Fibroblast of skin of left quadriceps (primary cell): Measurements from ENCODE around the gene GGCT.
"Not testable (repeated sequence)": the region's sequence is repeated elsewhere in the genome, so short reads cannot be mapped to it uniquely, and the experiment has no call there.

Source experiments
- DNase-seq, 2 experiments: peaks; one replicate each; pipeline ENCODE4 v3.0.0-alpha.2; 2013; ENCODE audit warnings: low read depth in 2 of 2

GGCT gene, protein sequence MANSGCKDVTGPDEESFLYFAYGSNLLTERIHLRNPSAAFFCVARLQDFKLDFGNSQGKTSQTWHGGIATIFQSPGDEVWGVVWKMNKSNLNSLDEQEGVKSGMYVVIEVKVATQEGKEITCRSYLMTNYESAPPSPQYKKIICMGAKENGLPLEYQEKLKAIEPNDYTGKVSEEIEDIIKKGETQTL

GRCh38 chr7:30504301-30505173 is at the start of gene GGCT:
Gene GGCT, minus strand, starts transcription at chr7:30504829. Its CDS starts 120 bp downstream, at chr7:30504709.
- DNase-seq = peak; percentile 94

DNA sequence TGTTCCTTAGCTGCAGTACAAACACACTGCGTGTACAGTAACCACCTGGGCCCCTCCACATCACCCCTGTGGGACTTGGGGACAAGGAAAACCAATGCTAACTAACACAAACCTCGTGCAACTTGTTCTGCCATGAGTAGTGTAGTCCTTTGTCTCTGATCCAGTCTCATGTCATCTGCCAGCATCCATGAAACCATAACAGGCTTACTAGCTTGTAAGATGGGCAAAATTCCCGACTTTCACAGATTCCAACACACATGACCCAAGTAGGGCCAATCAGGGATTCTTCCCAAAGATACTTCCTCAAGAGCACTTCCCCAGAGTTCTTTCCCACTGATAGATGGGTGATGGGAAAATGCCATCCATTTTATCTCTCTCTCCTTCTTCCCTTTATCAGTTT is 48.9 kb upstream of the GGCT start:
- DNase-seq = no peak

DNA sequence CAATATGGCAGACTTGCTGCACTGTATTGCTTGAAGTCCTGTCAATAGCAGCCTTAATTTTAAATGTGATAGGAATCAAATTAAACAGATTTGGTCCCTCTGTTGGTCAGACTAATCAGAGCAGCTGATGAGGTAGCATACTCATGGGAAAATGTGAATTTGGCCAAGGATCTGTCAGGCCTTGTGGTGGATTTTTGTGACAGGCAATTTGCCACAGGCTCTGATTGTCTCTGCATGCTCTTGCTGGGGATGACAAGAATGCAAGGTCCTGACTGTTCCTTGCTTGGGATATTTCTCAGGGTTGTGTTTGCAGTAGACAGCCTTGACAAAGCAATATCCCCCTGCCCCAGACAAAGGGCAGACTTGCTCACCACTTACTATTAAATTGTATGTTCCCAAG is 48.5 kb upstream of the GGCT start:
- DNase-seq = no peak

DNA sequence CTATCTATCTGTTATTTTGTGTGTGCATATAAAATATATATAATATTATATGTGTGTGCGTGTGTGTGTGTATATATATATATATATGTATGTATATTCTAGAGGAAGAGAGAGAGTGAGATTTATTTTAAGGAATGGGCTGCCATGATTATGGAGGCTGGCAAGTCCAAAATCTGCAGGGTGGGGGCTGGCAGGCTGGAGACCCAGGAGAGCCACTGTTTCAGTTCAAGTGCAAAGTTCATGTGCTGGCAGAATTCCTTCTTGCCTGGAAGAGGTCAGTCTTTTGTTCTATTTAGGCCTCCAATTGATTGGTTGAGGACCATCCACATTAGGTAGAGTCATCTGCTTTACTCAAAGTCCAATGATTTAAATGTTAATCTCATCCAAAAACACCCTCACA is 47.7 kb upstream of the GGCT start:
- no peak for DNase-seq

DNA sequence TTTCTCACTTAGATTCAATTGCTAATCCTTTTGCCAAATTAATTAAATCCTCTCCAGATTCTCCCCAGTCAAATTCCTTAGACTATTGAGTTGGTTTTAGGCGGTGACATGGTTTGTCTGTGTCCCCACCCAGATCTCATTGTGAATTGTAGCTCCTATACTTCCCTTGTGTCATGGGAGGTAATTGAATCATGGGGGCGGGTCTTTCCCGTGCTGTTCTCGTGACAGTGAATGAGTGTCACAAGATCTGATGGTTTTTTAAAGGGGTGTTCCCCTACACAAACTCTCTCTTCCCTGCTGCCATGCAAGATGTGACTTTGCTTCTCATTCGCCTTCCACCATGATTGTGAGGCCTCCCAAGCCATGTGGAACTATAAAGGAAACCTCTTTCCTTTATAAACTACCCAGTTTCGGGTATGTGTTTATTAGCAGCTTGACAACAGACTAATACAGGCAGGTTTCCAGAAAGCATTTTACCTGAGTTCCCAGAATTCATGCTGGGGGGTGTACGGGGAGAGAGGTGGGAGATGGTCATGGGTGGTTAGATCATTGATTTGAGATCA is 45.4 kb upstream of the GGCT start:
- no peak for DNase-seq

DNA sequence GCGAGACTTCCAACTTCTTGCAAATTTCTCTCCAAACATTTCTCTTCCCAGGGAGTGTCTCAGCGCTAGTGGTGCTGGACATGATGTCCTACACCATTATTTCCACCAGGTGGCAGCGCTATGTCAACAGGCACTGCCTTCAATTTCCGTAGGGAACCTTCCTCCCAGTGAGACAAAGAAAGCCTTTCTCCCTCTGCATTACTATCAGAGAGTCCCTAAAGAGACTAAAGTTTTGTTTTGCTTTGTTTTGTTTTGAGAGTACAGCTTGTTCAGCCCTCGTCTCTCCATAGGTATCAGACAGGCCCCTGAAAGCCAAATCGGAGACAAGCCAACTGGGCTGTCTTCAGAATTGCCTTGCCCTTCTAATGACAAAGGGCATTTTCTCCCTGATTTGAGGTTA is 44.2 kb upstream of the GGCT start:
- DNase-seq = peak in 1 of 2 experiments; percentile 42

- no peak for DNase-seq
Observed at GRCh38 chr7:30546596-30546995, 42.0 kb upstream of the GGCT start.

DNA sequence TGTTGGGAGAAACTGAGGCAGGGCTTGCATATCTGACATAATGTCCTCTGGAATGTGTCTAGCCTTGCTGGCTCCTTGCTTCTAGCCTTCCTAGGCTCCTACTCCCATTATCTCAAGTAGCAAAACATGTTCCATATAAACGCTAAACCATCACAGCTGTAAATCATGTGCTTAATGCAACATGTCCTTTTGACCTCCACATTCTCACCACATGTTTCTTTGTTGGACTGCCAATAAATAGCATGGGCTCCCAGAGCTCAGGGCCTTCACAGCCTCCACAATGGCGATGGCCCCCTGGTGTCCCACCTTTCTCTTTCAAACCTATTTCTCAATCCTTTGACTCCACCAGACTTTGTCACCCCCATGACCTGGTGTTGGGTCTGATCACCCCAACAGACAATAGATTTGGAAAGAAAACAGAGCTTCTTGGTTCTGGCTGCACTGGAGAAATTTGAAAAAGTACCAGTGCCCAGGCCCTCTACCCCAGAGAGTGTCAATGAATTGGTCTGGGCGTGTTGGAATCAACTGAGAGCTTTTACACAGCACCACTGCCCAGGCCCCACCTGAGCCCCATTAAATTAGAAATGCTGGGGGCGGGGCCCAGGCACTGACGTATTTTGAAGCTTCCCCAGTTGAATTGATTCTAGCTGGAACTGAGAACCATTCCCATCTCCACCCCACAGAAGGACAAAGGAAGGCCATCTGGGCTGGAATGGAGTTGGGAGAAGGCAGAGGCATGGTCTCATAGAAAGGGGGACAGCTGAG is 41.3 kb upstream of the GGCT start:
- no peak for DNase-seq

DNA sequence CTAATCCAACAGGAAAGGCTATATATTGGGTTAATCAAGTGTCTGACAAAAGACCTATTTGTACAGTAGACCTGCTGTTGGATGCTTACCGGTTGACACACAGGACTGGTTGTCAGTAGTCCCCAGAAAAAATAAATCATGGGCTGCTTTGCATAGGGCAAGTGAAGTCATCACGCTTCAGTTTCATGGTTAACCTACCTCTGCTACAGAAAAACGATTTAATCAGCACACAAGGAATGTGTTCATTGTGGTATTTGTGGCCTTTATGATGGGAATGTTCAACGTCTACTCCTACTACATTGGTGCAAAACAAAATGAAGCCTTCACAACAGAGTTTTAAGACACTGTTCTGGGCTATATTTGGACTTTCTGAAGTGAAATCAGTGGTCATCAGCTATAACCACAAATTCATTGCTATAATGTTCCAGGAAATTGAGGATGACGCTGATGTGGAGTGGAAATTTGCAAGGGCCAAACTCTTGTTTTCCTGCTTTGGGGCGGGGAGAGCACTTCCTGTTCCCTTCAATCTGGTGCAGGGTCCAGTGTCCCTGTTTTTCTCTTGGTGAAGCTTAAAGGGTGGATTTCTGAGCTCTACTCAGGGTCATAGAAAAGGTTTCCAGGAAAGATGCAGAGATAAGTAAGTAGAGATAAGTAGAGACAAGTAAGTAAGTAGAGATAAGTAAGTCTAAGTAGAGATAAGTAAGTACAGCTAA is 39.3 kb upstream of the GGCT start:
- DNase-seq = no peak

DNA sequence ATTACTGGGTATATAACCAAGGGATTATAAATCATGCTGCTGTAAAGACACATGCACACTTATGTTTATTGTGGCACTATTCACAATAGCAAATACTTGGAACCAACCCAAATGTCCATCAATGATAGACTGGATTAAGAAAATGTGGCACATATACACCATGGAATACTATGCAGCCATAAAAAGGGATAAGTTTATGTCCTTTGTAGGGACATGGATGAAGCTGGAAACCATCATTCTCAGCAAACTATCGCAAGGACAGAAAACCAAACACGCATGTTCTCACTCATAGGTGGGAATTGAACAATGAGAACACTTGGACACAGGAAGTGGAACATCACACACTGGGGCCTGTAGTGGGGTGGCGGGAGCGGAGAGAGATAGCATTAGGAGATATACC is 38.5 kb upstream of the GGCT start:
- not testable (repeated sequence) for DNase-seq

- DNase-seq = no peak
Observed at GRCh38 chr7:30533886-30534285, 29.3 kb upstream of the GGCT start.

- no peak for DNase-seq
Observed at GRCh38 chr7:30531286-30531685, 26.7 kb upstream of the GGCT start.

GRCh38 chr7:30530373-30530772 is 25.7 kb upstream of the GGCT start:
- no peak for DNase-seq

GRCh38 chr7:30528779-30529178 is 24.1 kb upstream of the GGCT start:
- no peak for DNase-seq

- not testable (repeated sequence) for DNase-seq
Observed at GRCh38 chr7:30527297-30527696, 22.7 kb upstream of the GGCT start.

GRCh38 chr7:30526163-30526562 is 21.5 kb upstream of the GGCT start:
- no peak for DNase-seq

GRCh38 chr7:30525429-30525828 is 20.8 kb upstream of the GGCT start:
- DNase-seq = no peak

DNA sequence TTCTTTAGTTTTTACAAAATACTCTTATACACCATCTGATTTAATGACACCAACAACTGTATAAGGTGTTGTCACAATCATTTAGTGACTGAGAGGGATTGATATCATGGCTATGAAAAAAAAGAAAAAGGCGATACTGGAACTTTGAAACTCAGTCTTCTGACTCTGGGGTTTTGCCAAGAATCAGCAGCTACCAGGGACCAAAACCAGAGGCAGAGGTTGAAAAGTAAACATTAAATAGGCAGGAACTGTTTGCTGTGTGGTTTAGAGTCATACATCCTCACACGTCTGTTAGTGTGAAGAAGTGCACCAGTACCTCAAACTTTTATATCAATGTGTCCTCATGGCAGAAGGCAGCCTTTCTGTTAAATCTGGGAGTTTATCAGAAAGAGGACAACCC is 19.9 kb upstream of the GGCT start:
- DNase-seq = no peak

DNA sequence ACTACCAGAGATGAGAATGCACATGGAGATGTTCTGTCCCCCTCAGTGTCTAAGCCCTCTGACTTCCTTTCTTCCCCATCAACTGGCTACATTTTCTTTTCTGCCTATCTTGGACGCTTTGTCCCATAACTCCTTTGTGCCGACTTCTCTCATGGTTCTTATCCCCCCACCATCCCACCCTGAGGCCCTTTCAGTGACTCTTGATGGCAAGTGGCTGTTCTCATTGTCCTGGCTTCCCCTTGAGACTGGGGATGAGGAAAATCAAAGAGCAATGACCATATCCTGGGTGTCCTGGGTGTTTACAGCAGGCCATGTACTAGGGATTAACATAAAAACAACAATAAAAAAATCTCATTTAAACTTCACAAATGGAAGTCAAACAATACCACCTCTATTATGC is 18.8 kb upstream of the GGCT start:
- DNase-seq = no peak

DNA sequence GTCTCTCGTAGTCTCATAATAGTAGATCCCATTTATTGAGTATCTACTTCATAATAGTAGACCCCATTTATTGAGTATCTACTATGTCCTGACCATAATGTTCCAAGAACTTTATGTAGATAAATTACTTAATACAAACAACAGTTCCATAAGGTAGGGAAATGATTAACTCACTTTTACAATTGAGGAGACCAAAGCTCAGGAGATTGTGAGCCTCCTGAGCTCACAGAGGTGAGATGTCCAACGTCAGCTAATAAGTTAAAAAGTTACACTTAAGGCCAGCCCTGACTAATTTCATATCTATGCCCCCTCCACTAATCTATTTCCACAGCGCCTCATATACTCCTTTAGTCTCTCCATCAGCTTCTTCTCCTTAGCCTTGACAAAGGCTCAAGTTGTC is 17.5 kb upstream of the GGCT start:
- DNase-seq = no peak

GRCh38 chr7:30521532-30521931 is 16.9 kb upstream of the GGCT start:
- no peak for DNase-seq

DNA sequence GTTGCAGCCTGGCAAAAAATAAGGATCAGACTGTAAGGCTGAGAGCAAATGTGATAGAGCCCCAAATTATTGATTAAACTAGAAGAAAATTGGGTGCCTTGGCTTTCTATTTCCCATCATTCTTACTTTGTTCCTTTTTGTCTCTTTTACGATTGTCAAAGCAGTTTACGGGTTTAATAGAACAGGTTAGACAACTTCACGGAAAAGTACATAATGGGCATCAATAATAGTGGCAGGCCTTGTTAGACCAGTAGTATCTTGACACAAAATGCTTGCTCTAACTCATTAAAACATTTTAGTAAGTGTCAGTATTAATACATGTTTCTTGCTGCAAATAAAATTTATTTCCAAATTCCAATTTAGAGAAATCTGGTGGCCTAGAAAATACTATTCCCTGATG is 14.5 kb upstream of the GGCT start:
- DNase-seq = no peak
